Pons (tissue), 1 donor: ENCODE data around the gene C11orf21.
A peak's percentile ranks its signal among the peaks of the same experiment; 100 is the strongest.
"Not testable (repeated sequence)": the region's sequence is repeated elsewhere in the genome, so short reads cannot be mapped to it uniquely, and the experiment has no call there.

ENCODE experiments used
- DNase-seq: peaks from one replicate; pipeline ENCODE4 v3.0.0-alpha.2; 2016; ENCODE audit warnings: low spot score

C11orf21 gene

DNA sequence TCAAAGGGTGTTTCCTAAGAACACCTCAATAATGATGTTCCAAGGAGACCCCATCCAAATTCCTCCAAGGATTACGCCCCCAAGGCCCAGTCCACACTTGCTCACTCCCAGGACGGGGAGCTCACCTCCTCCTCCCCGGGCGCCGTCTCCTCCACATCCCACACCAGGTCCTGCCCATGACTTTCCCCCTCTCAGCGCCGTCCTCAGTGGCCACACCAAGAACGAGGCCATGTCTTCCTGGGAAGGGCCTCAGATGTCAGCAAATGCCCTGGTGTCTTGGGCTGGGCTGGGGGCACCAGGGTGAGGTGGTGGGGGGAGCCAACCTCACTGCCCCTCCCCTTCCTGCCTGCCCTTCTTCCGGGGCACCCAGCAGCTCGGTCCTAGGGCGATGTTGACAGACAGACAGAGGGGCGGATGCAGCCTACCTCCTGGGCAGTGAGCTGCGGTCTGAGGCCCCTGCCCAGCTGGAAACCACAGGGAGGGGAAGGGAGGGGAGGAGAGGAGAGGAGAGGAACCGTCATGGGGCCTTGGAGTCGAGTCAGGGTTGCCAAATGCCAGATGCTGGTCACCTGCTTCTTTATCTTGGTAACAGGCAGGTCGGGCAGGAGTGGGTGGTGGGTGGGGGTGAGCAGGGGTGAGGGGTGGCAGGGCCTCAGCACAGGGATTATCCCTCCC lies at the start of gene C11orf21, which contains the start of gene TSPAN32:
Gene C11orf21, minus strand, starts transcription at position 288 of the 675 bp plus-strand sequence. Its CDS starts 110 bp downstream, at position 178.
Gene TSPAN32, plus strand, starts transcription at position 383 of the 675 bp plus-strand sequence. Its CDS starts 137 bp downstream, at position 520.
- DNase-seq = peak; percentile 66

DNA sequence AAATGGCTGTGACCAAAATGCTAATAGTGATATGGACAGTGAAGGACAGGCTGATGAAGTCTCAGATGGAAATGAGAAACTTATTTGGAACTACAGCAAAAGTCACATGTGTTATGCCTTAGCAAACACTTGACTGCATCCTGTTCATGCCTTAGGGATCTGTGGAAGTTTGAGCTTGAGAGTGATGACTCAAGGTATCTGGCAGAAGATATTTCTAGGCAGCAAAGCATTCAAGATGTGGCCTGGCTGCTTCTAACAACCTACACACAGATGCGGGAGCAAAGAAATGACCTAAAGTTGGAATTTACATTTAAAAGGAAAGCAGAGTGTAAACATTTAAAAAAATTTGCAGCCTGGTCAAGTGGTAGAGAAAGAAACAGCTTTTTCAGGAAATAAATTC lies 47.3 kb upstream of the C11orf21 start:
- no peak for DNase-seq

DNA sequence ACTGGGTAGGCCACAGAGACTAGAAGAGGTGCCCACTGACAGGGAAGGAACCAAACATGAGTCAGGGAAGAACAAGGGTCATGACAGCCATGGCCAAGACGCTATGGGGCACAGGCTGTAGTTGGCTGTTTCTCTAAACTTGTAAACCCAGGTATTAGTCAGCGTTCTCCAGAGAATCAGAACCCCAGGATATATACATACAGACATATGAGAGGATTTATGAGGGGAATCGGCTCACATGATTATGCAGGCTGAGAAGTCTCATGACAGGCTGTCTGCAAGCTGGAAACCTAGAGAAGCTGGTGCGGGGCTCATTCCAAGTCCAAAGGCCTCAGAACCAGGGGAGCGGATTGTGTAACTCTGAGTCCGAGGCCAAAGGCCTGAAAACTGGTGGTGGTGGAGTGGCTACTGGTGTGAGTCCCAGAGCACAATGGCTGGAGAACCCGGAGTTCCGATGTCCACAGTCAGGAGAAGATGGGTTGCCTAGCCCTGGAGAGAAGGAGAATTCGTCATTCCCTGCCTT lies 45.7 kb upstream of the C11orf21 start:
- DNase-seq = no peak

DNA sequence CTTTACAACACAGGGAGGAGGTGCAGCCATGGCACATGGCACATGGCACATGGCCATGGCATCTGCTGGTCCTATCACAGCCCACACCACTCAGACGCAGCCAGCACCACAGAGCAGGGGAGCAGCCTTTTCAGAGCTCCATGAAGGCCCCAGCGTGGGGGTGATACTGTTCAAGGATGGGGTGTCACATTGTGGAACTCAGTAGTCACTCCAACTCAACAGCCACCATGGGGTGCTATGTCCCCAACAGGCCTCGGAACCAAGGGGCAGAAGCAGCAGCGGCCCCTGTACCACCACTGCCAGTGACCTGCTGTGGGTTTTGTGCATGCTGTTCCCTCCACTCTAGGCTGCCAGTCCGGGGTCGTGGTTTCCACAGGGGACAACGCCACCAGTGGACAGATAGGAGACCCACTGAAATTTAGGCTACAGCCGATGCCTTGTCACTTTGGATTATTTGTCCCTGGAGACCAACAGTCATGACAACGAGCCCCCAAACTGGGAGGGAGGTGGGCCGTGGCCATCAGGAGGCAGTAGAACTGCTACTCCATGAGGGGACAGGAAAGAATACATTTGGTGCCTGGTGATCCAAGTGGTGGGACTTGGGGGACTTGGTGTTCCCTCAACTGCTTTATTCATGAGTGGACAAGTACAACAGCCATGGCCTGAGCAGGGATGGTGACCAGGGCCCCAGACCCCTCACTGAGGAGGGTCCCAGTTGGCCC lies 45.0 kb upstream of the C11orf21 start:
- DNase-seq = no peak

DNA sequence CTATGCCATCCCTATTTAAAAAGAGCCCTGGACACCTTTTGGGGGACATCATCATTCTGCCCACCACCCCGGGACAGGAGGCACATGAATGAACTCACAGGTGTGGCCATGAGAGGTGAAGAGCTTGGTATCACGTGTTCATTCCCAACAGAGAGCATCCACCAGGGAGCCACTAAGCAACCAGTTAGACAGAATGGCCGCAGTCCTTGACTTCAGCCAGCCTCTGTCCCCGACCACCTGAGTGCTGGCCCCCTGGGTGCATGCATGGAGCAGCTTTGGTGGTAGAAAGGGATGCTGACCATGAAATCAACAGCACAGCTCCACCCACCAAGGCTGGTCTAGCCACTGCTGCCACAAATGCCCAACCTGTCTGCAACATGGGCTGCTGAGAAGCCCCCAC lies 44.3 kb upstream of the C11orf21 start:
- no peak for DNase-seq

DNA sequence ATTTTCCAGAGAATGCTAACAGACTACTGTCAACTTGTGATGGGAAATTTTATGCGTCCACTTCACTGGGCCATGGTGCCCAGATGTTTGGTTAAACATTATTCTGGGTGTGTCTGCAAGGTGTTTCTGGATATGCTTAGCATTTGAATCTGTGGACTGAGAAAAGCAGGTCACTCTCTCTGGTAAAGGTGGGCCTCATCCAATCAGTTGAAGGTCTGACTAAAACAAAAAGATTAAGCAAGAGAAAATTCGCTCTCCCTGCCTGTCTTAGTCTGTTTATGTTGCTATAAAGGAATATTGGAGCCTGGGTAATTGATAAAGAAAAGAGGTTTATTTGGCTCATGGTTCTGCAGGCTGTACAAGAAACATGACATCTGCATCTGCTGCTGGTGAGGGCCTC lies 43.3 kb upstream of the C11orf21 start:
- DNase-seq = no peak

DNA sequence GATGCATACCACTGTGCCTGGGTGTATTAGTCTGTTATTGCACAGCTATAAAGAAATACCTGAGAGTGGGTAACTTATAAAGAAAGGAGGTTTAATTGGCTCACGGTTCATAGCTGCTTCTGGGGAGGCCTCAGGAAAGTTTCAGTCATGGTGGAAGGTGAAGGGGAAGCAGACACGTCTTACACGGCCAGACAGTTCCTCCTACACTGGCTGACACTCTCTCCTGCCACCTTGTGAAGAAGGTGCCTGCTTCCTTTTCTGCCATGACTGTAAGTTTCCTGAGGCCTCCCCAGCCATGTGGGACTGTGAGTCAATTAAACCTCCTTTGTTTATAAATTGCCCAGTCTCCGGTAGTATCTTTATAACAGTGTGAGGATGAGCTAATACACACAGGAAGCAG lies 41.8 kb upstream of the C11orf21 start:
- DNase-seq = no peak

DNA sequence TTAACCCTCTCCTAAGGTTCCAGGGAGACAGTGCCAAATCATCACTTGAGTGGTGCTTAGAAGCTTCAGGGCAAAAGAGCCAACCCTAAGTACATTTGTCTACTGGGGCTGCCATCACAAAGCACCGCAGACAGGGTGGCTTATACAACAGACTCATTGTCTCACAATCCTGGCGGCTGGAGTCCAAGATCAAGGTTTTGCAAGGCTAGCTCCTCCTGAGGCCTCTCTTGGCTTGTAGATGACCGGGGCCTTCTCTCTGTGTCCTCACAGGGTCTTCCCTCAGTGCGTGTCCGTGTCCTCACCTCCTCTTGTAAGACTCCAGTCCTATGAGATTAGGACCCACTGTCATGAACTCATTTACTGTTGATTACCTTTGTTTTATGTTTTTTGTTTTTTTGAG lies 41.3 kb upstream of the C11orf21 start:
- peak; percentile 6 for DNase-seq

DNA sequence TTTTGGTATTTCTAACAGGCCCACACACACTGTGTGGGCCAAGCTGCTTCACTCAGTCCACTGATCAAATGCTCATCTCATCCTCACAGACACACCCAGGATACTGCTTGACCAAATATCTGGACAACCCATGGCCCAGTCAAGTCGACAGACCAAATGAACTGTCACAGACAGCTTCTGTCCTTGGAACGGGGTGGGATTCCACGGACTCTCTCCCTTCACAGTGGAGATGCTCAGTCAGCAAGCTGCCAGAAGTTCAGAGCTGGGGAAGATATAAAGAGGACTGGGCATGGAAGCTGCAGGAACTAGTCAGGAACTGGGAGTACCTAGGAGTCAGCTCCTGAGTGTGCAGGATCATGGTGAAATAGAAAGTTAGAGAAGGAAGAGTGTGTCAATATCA lies 40.8 kb upstream of the C11orf21 start:
- DNase-seq = no peak

DNA sequence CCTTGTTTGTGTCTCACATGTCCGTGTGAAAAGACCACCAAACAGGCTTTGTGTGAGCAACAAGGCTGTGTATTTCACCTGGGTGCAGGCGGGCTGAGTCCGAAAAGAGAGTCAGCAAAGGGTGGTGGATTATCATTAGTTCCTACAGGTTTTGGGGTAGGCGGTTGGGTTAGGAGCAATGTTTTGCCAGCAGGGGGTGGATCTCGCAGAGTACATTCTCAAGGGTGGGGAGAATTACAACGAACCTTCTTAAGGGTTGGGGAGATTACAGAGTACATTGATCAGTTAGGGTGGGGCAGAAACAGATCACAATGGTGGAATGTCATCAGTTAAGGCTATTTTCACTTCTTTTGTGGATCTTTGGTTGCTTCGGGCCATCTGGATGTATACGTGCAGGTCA lies 37.0 kb upstream of the C11orf21 start:
- DNase-seq = not testable (repeated sequence)

DNA sequence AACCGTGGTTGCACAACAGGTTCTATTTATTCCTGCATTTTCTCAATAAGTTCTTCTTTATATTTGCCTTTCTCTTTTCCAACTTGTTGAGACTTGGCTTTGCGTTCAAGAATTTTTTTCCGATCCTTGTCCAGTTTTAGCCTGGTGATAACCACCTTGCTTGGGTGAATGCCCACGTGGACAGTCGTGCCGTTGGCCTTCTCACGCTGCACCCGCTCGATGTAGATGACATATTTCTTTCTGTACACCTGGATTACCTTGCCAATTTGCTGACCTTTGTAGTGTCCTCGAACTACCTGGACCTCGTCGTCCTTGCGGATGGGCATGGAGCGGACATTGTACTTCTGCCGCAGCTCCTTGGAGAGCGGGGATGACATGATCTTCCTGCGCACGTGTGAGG lies 33.6 kb upstream of the C11orf21 start:
- not testable (repeated sequence) for DNase-seq

DNA sequence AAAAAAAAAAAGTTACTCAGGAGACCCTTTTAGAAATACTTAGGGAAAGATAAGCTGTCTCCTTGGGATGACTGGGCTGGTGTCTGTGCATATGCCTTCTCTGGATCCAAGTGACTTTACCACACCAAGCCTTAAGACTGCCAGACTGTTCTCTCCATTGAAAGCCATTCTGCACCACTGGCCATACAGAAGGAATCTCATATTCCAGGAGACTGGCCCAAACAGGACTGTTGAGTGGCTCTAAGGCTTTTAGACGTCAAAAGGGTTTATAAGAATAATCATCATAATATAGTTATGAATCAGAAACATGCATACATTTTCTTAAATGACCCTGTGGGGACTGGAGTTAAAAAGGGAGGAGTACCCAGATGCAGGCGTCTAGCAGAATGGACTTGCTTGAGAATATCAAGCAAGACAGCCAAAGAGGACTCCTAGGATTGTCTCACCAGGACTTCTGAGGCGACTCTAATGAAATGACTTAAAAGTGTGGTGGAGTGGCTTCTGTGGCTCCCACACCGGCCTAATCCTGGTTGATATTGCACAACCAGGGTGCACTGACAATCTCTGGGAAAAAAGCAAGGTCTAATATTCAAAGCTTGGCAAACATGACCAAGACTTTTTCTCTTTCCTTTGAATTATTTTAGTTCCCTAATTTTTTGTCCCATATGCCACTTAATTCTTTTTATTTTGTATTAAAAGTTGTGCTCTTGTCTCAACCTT lies 31.9 kb upstream of the C11orf21 start:
- not testable (repeated sequence) for DNase-seq

DNA sequence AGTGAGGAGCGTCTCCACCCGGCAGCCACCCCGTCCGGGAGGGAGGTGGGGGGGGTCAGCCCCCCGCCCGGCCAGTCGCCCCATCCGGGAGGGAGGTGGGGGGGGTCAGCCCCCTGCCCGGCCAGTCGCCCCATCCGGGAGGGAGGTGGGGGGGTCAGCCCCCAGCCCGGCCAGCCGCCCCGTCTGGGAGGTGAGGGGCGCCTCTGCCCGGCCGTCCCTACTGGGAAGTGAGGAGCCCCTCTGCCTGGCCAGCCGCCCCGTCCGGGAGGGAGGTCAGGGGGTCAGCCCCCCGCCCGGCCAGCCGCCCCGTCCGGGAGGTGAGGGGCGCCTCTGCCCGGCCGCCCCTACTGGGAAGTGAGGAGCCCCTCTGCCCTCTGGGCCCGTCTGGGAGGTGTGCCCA lies 30.9 kb upstream of the C11orf21 start:
- not testable (repeated sequence) for DNase-seq

DNA sequence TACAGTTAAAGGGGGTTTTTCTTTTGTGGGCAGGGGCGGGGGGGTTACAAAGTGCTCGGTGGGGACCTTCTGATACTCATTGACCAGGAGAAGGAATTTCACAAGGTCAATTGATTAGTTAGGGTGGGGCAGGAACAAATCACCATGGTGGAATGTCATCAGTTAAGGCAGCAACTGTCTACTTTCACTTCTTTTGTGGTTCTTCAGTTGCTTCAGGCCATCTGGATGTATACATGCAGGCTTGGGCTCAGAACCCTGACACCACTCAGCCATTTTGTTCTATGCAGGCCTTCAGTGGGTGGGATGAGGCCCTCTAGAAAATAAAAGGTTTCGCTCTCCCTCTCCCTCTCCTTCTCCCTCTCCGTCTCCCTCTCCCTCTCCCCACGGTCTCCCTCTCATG lies 29.7 kb upstream of the C11orf21 start:
- no peak for DNase-seq

DNA sequence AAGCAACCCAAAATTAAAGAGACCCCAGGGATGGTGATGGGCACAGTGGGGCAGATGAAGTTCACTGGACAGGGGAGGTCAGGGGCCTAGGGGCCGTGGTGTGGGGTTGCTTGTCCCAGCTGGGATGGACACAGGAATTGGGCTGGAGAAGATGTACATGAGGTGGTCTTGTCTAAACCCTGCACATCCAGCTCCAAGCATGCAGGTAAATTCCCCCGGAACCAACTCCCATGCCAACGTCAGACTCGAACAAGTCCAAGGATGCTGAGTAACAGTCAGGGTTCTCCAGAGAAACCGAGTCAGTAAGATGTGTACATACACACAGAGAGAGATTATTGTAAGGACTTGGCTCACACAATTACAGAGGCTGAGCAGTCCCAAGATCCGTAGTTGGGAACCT lies 29.0 kb upstream of the C11orf21 start:
- no peak for DNase-seq

DNA sequence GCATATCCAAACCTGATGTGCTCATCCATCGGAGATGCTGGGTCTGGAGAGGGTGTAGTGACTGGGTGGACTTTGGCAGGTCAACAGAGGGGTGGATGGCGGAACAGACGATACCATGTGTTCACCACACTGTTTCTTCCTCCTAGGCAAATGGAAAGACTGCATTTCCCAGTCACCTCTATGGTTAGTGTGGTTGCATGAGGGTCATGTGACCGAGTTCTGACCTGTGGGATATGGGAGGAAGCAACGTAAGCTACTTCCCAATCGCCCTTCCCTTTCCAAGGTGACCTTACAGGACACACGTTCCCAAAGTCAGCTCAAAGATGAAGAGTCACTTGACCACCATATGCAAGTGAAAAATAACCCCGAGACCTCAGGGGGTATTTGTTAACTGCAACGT lies 27.8 kb upstream of the C11orf21 start:
- no peak for DNase-seq

DNA sequence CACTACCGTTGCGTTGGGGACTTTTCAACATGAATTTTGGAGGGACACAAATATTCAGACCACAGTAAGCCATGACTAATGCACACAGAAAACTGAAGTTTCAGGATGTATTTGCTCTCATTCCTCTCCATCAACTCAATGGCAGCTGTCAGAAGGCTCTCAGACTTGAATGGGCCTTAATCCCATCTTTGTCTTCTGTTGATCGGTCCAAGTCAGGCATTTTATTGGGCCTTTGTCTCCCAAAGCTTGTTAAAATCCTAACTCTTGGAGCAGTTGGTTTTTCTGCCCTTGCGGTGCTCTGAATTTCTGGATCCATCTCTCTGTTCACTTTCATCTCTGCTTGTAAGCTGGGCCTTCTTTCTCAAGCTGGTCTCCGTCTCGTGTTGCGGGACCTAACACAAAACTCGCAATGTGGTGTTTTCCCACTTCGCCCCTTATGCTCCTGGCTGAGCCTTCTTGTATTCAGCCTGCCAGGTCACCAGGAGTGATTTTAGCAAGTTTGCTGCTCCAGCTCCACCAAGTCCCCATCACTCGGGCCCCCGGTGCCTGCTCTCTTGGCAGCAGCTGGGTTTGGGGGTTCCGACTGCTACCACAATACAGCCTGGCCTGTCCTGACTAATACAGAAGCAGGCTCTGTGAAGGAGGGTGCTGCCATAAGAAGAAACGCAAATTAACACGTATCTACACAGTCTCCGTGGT lies 27.1 kb upstream of the C11orf21 start:
- DNase-seq = no peak

DNA sequence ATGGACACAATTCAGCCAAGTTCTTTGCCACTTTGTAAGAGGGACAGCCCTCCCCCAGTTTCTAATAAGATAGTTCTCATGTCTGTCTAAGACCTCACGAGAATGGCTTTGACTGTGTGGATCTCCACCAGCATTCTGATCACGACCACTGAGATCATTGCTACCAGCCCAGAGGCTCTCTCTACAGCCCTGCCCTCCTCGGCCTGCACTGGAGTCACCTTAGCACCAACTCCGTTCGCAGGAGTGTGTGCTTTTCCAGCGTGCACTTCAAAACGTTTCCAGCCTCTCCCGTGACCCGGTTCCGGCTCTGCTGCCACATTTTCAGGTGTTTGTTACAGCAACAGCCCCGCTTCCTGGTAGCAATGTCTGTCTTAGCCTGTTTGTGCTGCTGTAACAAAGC lies 26.3 kb upstream of the C11orf21 start:
- DNase-seq = no peak

DNA sequence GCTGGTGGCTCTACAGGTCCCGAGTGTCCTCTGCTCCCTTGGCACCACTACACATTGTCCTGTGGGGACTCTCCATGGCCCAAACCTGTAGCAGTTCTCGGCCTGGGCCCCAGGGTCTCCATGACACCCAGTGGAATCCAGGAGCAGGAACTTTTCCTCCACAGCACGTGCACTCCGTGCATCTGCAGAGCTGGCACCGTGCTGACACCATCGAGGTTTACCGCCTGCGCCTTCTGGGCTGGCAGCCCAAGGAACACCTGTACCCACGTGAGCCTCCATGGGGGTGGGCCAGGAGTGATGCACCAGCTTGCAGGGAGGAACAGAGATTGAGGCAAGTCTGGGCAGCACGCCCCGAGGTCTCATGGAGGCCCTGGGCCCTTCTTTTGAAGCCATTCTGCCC lies 25.3 kb upstream of the C11orf21 start:
- no peak for DNase-seq

DNA sequence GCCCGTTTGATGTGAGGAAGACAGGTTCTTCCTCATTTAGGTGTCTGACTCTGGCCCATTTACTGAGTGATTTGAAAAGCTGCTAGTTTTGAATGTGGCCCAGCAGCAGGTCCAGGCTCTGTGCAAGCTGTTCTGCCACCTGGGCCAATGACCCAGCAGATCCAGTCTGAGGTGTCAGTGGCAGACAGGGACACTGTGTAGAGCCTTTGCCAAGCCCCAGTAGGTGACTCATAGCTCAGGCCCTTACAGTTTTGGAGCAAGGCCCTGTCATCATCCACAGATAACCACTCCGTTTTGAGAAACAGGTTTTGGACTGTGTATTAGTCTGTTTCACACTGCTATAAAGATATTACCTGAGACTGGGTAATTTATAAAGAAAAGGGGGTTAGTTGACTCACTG lies 24.0 kb upstream of the C11orf21 start:
- DNase-seq = no peak

DNA sequence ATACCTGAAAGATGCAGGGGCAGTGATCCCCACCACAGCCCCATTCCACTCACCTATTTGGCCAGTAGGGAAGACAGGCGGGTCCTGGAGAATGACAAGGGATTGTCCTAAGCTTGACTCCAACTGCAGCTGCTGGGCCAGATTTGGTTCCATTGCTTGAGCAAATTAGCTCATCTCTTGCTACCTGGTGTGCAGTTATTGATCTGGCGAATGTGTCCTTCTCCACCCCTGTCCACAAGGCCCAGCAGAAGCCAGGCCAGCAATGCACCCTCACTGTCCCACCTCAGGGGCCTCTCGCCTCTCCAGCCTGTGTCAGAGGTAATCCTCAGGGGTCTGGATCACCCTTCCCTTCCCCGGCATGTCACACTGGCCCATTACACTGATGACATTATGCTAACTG lies 23.4 kb upstream of the C11orf21 start:
- DNase-seq = no peak

DNA sequence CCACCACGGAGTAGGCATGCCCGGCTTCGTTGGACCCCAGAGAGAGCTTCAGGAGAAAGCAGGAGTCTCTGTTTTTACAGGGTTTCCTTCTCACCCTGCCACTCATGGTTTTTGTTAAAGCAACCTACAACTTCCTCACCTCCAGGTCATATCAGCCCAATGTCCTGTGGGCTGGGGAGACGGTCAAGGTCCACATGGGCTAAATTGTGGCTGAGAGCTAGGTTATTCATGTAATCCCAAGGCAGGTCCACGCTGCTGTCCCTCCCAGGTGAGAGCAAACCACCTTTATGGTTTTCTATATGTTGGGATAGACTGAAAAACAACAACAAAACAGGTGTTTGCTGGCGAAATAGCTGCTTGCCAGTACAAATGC lies 19.6 kb upstream of the C11orf21 start:
- DNase-seq = no peak
